Cardiac muscle cell (in vitro differentiated cells and primary cell): ENCODE results near the gene CORIN. TPM values are rescaled to one million over a fixed set of nuclear protein-coding genes. Genes with fewer than 3 reads are reported as not detected.
A peak's percentile ranks its signal among the peaks of the same experiment; 100 is the strongest.
"Not testable (repeated sequence)": the region's sequence is repeated elsewhere in the genome, so short reads cannot be mapped to it uniquely, and the experiment has no call there.

Source experiments
- DNase-seq, 2 donors: peaks; one replicate each; pipeline versions ENCODE4 v3.0.0 to v3.0.0-alpha.2; 2010 to 2017; ENCODE audit warnings: low read depth in 1 of 2, low spot score in 1 of 2
- H3K27ac ChIP-seq: fragments of 200-600 bp; sonication (generic); 2 replicates; pipeline ENCODE4 v1.5.1; 2016
- H3K27me3 ChIP-seq: fragments of 200-600 bp; sonication (generic); 2 replicates; pipeline ENCODE4 v1.6.0; 2016; ENCODE audit warnings: control low read depth
- H3K36me3 ChIP-seq: fragments of 200-600 bp; sonication (generic); 2 replicates; pipeline ENCODE4 v1.5.1; 2016; ENCODE audit warnings: control low read depth
- H3K4me1 ChIP-seq: fragments of 200-600 bp; sonication (generic); 2 replicates; pipeline ENCODE4 v1.8.1; 2017; ENCODE audit warnings: low read depth, mild to moderate bottlenecking, mixed run types
- H3K4me3 ChIP-seq: fragments of 200-600 bp; sonication (generic); 2 replicates; pipeline ENCODE4 v1.5.1; 2016; ENCODE audit warnings: mild to moderate bottlenecking
- H3K9me3 ChIP-seq: fragments of 200-600 bp; sonication (generic); 2 replicates; pipeline ENCODE4 v1.5.1; 2017; ENCODE audit warnings: low read depth, mild to moderate bottlenecking, control low read depth
- polyA plus RNA-seq: library from polyadenylated mRNA; unstranded; fragments of >200 nt; fragmentation: Nextera tagmentation; extraction: Ambion mirVana; gene quantifications from 2 replicates; pipeline ENCODE4 v1.2.1, GENCODE V29; 2016
- total RNA-seq: library from RNA; depleted of rRNA; stranded (reverse); fragments of >200 nt; gene quantifications from 2 replicates; pipeline ENCODE4 v1.2.3, GENCODE V29; 2016
- TF ChIP-seq, protein P1 (sequence below): IDR thresholded peaks from 2 replicates; pipeline ENCODE4 v1.5.1; 2012; ENCODE audit warnings: low read depth, mild to moderate bottlenecking, low read length

The CORIN gene
- total and polyA plus RNA-seq, 2 experiments from 2014 or later = 110 to 169 TPM

DNA sequence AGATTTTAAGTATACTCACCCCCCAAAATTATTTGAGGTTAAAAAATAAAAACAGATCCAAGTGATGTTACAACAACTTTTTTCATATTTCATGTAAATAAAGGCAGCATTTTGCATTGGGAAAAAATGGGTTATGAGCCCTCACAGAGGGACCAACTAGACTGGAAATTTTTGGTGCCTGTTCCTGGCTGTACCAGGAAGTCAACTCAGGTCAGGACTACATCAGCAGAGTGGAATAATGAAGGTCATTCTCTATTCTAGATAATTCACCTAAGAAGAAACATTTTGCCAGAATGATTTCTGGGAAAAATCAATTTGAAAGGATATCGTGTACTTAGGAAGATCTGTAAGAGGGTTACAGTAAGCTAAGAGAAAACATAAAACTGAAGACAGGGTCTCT, 66.8 kb downstream of the CORIN start:
- Histone ChIP-seq H3K36me3 (no peaks in the 10 kb centered on the region), H3K4me1 (peaks cover 33% of the 10 kb centered on the region), H3K27ac (peak overlapping the region; percentile 16), H3K4me3 (no peak overlapping the region), H3K9me3 (no peaks in the 10 kb centered on the region), H3K27me3 (no peaks in the 10 kb centered on the region)
- TF ChIP-seq, protein P1, sequence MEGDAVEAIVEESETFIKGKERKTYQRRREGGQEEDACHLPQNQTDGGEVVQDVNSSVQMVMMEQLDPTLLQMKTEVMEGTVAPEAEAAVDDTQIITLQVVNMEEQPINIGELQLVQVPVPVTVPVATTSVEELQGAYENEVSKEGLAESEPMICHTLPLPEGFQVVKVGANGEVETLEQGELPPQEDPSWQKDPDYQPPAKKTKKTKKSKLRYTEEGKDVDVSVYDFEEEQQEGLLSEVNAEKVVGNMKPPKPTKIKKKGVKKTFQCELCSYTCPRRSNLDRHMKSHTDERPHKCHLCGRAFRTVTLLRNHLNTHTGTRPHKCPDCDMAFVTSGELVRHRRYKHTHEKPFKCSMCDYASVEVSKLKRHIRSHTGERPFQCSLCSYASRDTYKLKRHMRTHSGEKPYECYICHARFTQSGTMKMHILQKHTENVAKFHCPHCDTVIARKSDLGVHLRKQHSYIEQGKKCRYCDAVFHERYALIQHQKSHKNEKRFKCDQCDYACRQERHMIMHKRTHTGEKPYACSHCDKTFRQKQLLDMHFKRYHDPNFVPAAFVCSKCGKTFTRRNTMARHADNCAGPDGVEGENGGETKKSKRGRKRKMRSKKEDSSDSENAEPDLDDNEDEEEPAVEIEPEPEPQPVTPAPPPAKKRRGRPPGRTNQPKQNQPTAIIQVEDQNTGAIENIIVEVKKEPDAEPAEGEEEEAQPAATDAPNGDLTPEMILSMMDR = no peak
- no peak for DNase-seq

DNA sequence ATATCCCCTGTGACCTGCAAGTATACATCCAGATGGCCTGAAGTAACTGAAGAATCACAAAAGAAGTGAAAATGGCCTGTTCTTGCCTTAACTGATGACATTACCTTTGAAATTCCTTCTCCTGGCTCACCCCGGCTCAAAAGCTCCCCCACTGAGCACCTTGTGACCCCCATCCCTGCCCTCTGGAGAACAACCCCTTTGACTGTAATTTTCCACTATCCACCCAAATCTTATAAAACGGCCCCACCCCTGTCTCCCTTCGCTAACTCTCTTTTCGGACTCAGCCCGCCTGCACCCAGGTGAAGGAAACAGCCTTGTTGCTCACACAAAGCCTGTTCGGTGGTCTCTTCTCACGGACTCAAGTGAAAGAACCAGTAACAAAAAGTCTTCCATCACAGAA, 69.9 kb downstream of the CORIN start:
- H3K9me3 ChIP-seq, DNase-seq, H3K27me3 ChIP-seq, H3K4me3 ChIP-seq, H3K36me3 ChIP-seq: not testable (repeated sequence)
- Histone ChIP-seq H3K4me1 (peaks cover 48% of the 10 kb centered on the region), H3K27ac (peak overlapping the region; percentile 27)

DNA sequence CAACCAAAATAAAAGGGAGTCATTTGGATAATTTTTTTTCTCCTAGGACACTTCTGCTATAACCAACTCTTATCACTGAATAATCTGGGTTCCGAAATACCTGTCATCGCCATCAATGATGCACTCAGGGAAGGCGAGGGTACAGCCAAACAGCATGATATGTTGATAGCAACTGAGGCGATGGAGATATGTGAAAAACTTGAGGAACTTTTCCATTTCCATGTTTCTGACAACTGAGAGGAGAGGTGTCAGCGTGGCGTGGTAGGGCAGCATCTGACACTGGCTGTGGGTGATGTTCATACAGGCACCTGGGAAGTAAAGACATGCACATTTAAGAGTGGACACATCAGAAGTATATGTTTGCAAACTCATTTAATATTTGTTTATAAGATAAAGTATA, 74.6 kb downstream of the CORIN start:
- peak overlapping the region; percentile 80 for H3K27ac ChIP-seq
- TF ChIP-seq, protein P1 = no peak
- peaks cover 19% of the 10 kb centered on the region for H3K36me3 ChIP-seq
- peak in 1 of 2 donors; percentile 56 for DNase-seq
- no peaks in the 10 kb centered on the region for H3K27me3 ChIP-seq
- H3K9me3 ChIP-seq = no peaks in the 10 kb centered on the region
- peaks cover 46% of the 10 kb centered on the region for H3K4me1 ChIP-seq
- no peak overlapping the region for H3K4me3 ChIP-seq

DNA sequence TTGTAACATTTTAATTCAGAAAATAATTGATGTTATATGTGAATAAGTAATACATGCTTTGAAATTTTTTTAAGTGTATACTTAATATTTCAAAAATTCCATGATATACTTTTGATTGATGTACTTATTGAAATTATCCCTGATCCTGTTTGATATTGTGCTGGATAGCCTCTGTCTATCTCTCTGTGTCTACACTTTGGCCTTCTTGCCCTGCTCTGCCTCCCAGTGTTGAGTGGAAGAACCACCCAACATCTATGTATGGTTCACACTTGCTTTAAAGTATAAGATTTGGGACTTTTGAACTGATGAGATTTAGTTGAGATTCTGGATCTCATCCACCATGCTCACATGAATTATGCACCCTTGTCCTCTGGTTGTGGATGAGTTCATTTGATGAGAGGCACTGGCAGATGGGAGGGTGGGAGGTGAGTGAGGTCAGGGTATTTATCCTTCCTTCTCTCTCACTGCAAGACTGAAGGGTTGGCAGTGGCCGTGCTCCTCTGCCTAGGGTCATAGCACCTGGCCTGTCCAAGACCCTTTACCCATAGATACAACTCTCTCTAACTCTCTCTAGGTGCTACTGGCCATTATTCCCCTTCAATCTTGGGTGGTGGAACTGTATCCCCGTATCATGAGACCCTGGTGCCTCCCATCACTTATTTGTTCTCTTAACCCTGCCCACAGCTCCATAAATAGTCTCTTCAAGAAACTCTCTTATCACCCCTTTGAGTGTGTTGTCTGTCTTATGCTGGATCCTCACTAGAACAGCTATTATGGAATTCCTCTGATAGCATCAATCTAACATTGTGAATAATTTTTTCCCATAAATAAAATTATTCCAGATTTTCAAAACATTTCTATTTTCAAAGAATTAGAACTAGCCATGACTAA, 75.2 kb downstream of the CORIN start:
- H3K27me3 ChIP-seq = no peaks in the 10 kb centered on the region
- peaks cover 42% of the 10 kb centered on the region for H3K4me1 ChIP-seq
- H3K27ac ChIP-seq = peak overlapping the region; percentile 80
- DNase-seq = peak in 1 of 2 donors; percentile 19
- TF ChIP-seq, protein P1 = no peak
- H3K36me3 ChIP-seq = peaks cover 20% of the 10 kb centered on the region
- H3K9me3 ChIP-seq = no peaks in the 10 kb centered on the region
- H3K4me3 ChIP-seq = no peak overlapping the region

GRCh38 chr4:47753316-47753715, 84.6 kb downstream of the CORIN start:
- peak overlapping the region; percentile 96 for H3K27ac ChIP-seq
- H3K27me3 ChIP-seq, DNase-seq, H3K4me3 ChIP-seq, H3K36me3 ChIP-seq, H3K9me3 ChIP-seq: not testable (repeated sequence)
- peaks cover 43% of the 10 kb centered on the region for H3K4me1 ChIP-seq

DNA sequence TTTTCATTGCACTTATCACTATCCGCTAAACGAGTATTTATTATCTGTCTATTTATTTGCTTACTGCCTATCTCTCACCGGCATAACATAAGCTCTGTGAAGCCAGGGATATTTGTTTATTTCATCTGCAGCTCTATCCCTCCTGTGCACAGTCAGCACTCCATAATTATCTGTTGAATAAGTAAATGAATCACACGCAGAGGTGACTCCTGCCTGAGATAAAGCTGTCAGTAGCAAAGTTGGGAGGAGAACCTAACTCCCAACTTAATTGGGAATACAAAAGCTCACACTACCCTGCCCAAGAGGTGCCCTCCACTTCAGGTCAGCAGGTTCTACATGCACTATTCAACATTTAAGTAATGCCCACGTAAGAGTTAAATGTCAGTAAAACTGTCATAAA, 85.7 kb downstream of the CORIN start:
- H3K9me3 ChIP-seq = no peaks in the 10 kb centered on the region
- H3K36me3 ChIP-seq = no peaks in the 10 kb centered on the region
- peaks cover 54% of the 10 kb centered on the region for H3K4me1 ChIP-seq
- no peak for DNase-seq
- H3K4me3 ChIP-seq = no peak overlapping the region
- TF ChIP-seq, protein P1 = no peak
- H3K27me3 ChIP-seq = no peaks in the 10 kb centered on the region
- H3K27ac ChIP-seq = peak overlapping the region; percentile 96
